Esophagus squamous epithelium (tissue), 4 donors: ENCODE results near the gene ITSN1.

Source experiments
- CTCF ChIP-seq, 6 experiments: fragments of 450-650 bp in 4 of 6; fragments of 200-600 bp in 2 of 6; sonication (generic) in 2 of 6; IDR thresholded peaks; one replicate each; pipeline ENCODE4 v1.5.1; 2016 to 2019; ENCODE audit warnings: antibody characterized with exemption in 6 of 6, mild to moderate bottlenecking in 4 of 6, moderate library complexity in 4 of 6
- POLR2A ChIP-seq, 4 donors: fragments of 450-650 bp; IDR thresholded peaks; one replicate each; pipeline ENCODE4 v1.6.1; 2017; ENCODE audit warnings: antibody characterized with exemption in 4 of 4, mild to moderate bottlenecking in 4 of 4, moderate library complexity in 3 of 4

GRCh38 chr21:33787431-33787830 is 145.1 kb downstream of the ITSN1 start:
- TF ChIP-seq POLR2A (IDR thresholded peaks at IDR 0.05) (no peak), CTCF (IDR thresholded peaks at IDR 0.05) (no peak)
